ENCODE data around the gene LYPD6.
A peak's percentile ranks its signal among the peaks of the same experiment; 100 is the strongest.

- TF ChIP-seq CTCF (IDR thresholded peaks at IDR 0.05; ENCODE audit: low read depth, low read length, missing input control) (no peak), ZBTB33 (IDR thresholded peaks at IDR 0.05) (no peak), RAD21 (IDR thresholded peaks at IDR 0.05) (peak; percentile 29 to 44)
These were observed 156.8 kb downstream of the LYPD6 start for GRCh38 chr2:149487189-149487588.

Measured in liver (tissue), 3 donors.